ENCODE measurements around the gene FAM81A.
"Not testable (repeated sequence)": the region's sequence is repeated elsewhere in the genome, so short reads cannot be mapped to it uniquely, and the experiment has no call there.

The FAM81A gene
- total RNA-seq = 0 reads per million in 4 donors

DNA sequence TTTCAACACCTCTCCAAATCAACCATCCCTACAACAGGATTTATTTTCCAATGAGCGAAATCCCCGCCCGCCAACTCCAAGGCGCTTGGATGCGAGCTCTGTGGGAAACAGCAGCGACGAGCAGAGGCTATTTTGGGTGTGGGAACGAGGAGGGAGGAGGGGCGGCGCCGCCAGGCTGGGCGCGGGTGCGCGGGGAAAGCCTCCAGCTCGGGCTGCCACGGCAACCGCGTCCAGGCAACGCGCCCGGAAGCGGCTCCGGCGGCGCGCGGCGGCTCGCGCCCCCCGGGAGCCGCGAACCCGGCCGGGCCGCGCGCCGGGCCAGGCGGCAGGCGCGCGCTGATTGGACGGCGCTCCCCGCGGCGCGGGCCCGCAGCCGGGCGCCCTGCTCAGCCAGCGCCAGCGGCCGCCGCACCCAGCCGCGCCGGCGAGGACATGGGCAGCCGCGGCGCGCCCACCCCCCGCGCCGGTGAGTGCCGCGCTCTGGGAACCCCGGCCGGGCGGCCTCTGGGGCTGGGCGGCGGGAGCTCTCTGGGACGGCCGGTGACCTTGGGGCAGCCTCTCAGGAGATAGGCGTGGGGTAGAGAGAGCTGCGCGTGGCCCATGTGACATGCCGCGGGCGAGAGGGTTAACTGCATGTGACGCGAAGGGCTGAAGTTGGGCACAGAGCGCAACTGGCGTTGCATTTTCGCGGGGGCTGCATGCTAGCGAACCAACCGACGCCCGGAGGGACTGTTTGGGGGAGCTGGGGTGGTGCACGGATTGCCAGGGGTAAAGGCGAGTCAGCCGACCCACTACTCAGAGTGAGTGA lies at the start of gene FAM81A:
TSS of gene FAM81A (plus strand) at position 370 of the 808 bp plus-strand sequence. CDS start 20,441 bp downstream, outside the sequence.
- peak in 3 of 5 donors; percentile 9 to 35 (median 12) for DNase-seq

- DNase-seq = peak in 1 of 5 donors; percentile 15
Observed at GRCh38 chr15:59388670-59389069, 49.3 kb upstream of the FAM81A start.

DNA sequence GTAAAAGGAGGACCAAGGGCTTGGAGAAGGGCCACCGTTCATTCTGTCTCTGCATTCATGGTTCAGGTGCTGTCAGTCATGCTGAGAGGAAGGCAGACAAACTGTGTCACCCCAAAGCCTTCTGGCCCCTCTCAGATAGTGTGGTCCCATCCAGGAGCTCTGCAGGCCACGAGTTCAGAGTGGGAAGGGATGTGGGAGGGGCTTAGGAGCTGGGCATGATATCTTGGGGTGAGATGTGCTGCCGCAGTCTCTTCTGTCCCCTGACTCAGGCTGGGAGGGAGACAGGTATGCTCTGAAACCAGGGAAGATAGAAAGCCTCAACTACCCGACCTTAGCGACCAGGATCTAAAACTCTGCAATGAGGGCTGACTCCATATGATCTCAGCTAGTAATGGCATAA lies 45.7 kb upstream of the FAM81A start:
- no peak for DNase-seq

DNA sequence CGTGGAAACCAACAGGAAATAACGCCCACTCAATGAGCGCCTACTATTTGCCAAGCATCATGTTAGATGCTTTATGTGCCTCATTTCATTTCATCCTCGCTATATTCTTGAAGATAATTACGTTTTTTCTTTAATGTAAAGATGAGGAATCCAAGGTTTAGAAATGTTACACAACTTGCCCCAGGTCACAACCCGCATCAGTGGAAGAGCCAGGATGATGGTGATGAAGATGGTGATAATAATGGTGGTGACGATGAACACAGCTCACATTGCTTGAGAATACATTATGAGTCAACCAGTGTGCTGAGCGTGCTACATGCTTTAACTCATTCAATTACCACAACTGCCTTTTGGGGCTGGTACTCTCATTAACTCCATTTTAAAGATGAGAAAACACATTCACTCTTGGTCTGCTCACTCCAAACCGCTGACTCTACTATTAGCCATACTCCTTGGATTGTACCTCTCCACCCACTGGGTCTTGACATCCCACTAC lies 43.8 kb upstream of the FAM81A start:
- DNase-seq = no peak

GRCh38 chr15:59396211-59396610 lies 41.8 kb upstream of the FAM81A start:
- DNase-seq = no peak

DNA sequence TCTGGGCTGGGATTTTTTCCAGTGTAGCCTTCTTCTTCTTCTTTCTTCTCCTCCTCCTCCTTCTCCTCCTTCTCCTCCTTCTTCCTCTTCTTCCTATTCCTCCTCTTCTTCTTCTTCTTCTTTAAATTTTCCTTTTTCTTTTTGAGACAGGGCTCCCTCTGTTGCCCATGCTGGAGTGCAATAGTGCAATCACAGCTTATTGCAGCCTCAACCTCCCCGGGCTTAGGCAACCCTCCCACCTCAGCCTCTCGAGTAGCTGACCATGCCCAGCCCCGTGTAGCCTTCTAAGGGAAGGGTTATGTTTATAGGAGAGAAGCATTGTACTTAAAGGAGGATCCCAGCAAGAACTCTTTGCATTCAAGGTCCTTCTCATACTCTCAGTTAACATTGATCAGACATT lies 41.3 kb upstream of the FAM81A start:
- no peak for DNase-seq

GRCh38 chr15:59398220-59398619 lies 39.8 kb upstream of the FAM81A start:
- DNase-seq = no peak

DNA sequence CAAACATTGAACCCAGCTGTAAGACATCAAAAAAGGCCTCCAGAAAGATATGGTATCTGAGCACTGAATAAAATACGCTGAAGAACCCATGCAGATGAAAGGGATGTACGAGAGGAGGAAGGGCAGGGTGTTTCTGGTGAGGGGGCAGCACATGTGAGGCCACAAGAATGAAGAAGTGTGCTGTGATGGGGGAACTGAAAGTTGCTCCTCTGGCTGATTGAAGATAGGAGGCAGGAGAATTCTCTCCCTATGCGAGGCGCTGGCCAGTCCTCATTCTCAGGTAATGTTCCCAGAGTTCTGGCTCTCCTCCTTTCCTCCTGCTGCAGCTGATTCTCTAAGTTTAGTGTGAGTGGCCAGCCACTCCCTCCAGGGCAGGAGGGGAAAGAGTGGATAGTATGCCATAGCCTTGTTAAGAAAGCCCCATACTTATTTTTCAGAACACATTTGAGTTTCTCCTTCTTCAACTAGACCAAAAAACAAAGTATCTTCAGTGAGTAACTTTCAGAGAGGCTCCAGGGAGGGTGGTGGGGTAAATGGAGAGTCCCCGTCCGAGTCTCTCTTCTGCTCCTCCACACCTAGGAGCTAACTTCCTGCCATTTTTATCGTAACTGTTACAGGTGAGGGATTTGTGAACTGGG lies 38.4 kb upstream of the FAM81A start:
- DNase-seq = no peak

- no peak for DNase-seq
Observed at GRCh38 chr15:59400103-59400813, 37.7 kb upstream of the FAM81A start.

GRCh38 chr15:59401051-59401823 lies 36.7 kb upstream of the FAM81A start:
- DNase-seq = not testable (repeated sequence)

DNA sequence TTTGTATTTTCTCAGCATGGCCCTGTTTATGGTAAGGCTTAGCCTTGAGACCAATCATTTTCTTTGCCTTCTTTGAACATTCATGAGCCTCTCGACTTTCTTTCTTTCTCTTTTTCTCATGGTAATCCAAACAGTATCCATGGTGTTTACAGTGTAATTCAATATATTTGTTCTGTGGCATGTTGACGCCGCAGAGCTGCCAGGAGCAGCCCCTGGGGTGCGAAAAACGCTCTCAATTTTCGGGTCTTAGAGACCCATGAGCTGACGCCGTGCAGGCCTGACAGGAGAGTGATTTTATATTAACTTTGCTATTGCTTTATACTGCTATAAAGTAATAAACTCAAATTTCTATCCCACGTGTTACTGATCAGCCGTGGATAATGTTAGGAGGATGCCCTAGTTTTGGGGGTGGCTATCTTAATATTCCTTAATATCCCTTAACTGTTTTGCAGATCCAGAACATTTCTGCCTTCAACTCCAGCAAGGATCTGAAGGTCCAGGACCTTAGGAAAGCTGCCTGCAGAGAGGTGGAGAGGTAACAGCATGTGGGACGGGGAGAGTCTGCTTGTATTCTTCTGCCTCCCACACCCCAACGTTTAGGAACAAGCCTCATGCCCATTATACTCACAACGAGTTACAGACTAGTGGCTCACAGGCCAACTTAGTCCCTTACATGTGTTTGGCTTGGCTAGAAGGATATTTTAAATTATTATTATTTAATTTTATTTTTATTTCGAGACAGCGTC lies 36.0 kb upstream of the FAM81A start:
- DNase-seq = no peak

GRCh38 chr15:59405079-59405478 lies 32.9 kb upstream of the FAM81A start:
- DNase-seq = no peak

DNA sequence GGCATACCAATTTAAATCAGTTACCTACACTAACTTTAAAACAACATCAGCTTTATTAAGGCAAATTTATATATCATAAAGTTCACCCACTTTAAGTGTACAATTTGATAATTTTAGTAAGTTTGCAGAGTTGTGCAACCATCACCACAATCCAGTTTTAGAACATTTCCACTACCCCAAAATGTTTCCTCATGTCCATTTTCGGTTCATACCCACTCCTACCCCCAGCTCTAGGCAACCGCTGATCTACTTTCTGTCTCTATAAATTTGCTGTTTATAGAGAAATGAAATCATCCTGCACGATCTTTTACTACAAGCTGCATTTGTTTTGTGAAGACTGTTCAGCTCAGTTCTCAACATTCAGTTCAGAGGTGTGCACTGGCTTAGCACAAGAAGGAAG lies 31.5 kb upstream of the FAM81A start:
- DNase-seq = no peak

- DNase-seq = no peak
Observed at GRCh38 chr15:59407946-59408345, 30.0 kb upstream of the FAM81A start.

- DNase-seq = no peak
Observed at GRCh38 chr15:59410391-59410896, 27.5 kb upstream of the FAM81A start.

DNA sequence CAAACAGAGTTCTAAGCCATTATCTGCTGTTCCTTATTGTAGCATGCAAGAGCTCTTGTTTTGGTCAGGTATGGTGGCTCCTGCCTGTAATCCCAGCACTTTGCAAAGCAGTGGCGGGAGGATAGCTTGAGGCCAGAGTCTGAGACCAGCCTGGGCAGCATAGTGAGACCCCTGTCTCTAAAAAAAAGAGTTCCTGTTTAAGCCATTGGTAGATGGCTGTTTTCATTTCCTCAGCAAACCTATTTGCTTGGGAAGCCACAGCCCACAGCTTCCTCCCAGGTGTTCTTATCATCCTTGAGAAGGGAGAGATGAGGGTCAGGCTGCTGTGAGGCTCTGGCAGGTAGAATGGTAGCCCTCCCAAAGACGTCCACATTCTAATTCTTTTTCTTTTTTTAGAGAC lies 24.4 kb upstream of the FAM81A start:
- no peak for DNase-seq

DNA sequence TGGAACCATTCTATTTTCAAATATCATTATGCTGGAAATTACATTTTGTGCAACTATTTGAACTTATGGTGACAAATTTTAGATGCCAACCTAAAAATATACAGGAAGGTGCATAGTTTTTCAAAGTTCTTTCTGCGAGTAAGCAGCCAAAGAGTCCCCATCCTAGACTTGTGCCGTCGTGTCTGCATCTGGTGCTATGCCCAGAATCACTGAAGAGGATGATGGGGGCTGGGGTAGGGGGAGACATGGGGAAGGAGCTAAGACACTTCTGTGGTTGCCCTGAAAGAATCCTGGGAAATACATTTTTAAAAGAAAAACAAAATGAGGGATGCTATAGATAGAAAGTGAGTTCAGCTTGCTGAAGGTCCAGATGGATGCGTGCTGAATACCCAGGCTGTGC lies 21.2 kb upstream of the FAM81A start:
- DNase-seq = no peak

DNA sequence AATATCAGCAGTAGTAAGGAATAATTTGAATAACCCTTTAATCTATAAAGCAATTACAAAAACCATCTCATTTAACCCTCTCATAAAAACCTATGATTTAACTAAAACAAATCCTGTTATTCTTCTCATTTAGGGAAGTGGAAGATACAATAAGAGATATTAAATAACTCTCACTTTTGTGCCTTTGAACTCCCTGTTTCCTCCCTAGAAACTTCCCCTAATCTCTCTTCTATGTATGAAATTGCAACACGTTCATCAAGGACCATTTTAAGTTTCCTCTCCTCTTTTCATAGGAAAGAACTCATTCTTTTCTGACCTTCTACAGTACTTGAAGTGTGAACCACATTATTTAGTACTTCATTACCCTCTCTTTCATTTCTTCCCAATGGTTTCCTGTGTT lies 18.8 kb upstream of the FAM81A start:
- DNase-seq = no peak

DNA sequence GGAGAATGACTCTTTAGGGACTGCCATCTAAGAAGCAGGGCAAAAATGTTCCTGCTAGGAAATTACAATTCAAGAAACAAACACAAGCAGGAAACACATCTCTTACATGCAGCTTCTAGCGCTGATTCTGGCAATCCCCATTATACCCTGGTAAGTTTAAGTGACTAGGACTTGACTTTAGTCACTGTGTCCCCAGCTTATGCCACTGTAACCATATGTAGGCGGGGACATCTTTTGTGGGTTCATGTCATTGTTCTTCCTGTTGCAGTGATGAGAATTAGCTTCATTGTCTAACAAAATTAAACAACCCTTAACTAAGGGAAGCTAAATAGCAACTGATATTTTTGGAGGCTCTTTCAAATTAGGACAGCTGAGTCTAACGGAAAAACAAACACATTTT lies 17.9 kb upstream of the FAM81A start:
- DNase-seq = peak in 1 of 5 donors; percentile 10

GRCh38 chr15:59420986-59421618 lies 16.9 kb upstream of the FAM81A start:
- no peak for DNase-seq

GRCh38 chr15:59424616-59425015 lies 13.4 kb upstream of the FAM81A start:
- DNase-seq = no peak
